OCI-LY7 (cell line): ENCODE results near the gene ALS2CL.

Experiments used
- CTCF ChIP-seq: fragments of 200-600 bp; sonication (generic); conservative IDR thresholded peaks from 2 replicates; pipeline ENCODE4 v1.5.1; 2014; ENCODE audit warnings: mild to moderate bottlenecking, antibody characterized with exemption, low read length, moderate library complexity, mixed read lengths
- EZH2phosphoT487 ChIP-seq: fragments of 200-600 bp; sonication (generic); IDR thresholded peaks from 2 replicates; pipeline ENCODE4 v1.6.1; 2018; ENCODE audit warnings: low read depth, borderline replicate concordance, mild to moderate bottlenecking, mixed run types, antibody characterized with exemption, low read length, moderate library complexity, mixed read lengths

- TF ChIP-seq CTCF = no peak
- TF ChIP-seq EZH2phosphoT487 = no peak
Measured at GRCh38 chr3:46649436-46649835, 44.0 kb downstream of the ALS2CL start.
